ENCODE data around the gene GNMT. TPM values are rescaled to one million over a fixed set of nuclear protein-coding genes. Genes with fewer than 3 reads are reported as not detected.

The GNMT gene
- total and polyA plus RNA-seq, 10 of the 15 experiments (the other 5 are each of a cell fraction or from before 2014, with no cell fraction given) = 0.27 to 1.1 (median 0.39) TPM

GRCh38 chr6:42978839-42979522 lies 18.4 kb downstream of the GNMT start, which contains the start of gene PEX6 (continued):
- TF ChIP-seq, protein P1, sequence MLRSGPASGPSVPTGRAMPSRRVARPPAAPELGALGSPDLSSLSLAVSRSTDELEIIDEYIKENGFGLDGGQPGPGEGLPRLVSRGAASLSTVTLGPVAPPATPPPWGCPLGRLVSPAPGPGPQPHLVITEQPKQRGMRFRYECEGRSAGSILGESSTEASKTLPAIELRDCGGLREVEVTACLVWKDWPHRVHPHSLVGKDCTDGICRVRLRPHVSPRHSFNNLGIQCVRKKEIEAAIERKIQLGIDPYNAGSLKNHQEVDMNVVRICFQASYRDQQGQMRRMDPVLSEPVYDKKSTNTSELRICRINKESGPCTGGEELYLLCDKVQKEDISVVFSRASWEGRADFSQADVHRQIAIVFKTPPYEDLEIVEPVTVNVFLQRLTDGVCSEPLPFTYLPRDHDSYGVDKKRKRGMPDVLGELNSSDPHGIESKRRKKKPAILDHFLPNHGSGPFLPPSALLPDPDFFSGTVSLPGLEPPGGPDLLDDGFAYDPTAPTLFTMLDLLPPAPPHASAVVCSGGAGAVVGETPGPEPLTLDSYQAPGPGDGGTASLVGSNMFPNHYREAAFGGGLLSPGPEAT (IDR thresholded peaks at IDR 0.05; ENCODE audit: low read depth) = peak; percentile 56; the same call in 1 of the 2 replicates
- no peak for TF ChIP-seq JUNB (IDR thresholded peaks at IDR 0.05)
- TF ChIP-seq ATF2 (IDR thresholded peaks at IDR 0.05; ENCODE audit: low read length) = no peak; the same call in 1 of the 2 replicates
- TF ChIP-seq, protein P2, sequence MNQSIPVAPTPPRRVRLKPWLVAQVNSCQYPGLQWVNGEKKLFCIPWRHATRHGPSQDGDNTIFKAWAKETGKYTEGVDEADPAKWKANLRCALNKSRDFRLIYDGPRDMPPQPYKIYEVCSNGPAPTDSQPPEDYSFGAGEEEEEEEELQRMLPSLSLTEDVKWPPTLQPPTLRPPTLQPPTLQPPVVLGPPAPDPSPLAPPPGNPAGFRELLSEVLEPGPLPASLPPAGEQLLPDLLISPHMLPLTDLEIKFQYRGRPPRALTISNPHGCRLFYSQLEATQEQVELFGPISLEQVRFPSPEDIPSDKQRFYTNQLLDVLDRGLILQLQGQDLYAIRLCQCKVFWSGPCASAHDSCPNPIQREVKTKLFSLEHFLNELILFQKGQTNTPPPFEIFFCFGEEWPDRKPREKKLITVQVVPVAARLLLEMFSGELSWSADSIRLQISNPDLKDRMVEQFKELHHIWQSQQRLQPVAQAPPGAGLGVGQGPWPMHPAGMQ (IDR thresholded peaks at IDR 0.05; ENCODE audit: borderline replicate concordance) = no peak
- TF ChIP-seq, protein P3, sequence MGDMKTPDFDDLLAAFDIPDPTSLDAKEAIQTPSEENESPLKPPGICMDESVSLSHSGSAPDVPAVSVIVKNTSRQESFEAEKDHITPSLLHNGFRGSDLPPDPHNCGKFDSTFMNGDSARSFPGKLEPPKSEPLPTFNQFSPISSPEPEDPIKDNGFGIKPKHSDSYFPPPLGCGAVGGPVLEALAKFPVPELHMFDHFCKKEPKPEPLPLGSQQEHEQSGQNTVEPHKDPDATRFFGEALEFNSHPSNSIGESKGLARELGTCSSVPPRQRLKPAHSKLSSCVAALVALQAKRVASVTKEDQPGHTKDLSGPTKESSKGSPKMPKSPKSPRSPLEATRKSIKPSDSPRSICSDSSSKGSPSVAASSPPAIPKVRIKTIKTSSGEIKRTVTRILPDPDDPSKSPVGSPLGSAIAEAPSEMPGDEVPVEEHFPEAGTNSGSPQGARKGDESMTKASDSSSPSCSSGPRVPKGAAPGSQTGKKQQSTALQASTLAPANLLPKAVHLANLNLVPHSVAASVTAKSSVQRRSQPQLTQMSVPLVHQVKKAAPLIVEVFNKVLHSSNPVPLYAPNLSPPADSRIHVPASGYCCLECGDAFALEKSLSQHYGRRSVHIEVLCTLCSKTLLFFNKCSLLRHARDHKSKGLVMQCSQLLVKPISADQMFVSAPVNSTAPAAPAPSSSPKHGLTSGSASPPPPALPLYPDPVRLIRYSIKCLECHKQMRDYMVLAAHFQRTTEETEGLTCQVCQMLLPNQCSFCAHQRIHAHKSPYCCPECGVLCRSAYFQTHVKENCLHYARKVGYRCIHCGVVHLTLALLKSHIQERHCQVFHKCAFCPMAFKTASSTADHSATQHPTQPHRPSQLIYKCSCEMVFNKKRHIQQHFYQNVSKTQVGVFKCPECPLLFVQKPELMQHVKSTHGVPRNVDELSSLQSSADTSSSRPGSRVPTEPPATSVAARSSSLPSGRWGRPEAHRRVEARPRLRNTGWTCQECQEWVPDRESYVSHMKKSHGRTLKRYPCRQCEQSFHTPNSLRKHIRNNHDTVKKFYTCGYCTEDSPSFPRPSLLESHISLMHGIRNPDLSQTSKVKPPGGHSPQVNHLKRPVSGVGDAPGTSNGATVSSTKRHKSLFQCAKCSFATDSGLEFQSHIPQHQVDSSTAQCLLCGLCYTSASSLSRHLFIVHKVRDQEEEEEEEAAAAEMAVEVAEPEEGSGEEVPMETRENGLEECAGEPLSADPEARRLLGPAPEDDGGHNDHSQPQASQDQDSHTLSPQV (IDR thresholded peaks at IDR 0.05) = no peak
- no peak for TF ChIP-seq RCOR1 (conservative IDR thresholded peaks at IDR 0.05; ENCODE audit: low read depth, low read length)
- TF ChIP-seq EGR1 (IDR thresholded peaks at IDR 0.05; ENCODE audit: borderline replicate concordance in 1 of 2, low read depth in 2 of 2, low read length in 2 of 2) = peak in 1 of 2 experiments; percentile 54; a peak in 1 of 3 replicates
- TF ChIP-seq PAX5 (IDR thresholded peaks at IDR 0.05; ENCODE audit: borderline replicate concordance, low read depth, low read length) = peak; percentile 78
- TF ChIP-seq SIN3A (IDR thresholded peaks at IDR 0.05; ENCODE audit: low read depth, low read length) = peak; percentile 48; the same call in 1 of the 2 replicates
- TF ChIP-seq KDM1A (IDR thresholded peaks at IDR 0.05; ENCODE audit: borderline replicate concordance) = no peak
- TF ChIP-seq BCL3 (IDR thresholded peaks at IDR 0.05; ENCODE audit: borderline replicate concordance, insufficient read depth, low read depth, low read length, poor library complexity, severe bottlenecking) = peak; percentile 25
- peak; percentile 47; the same call in 1 of the 2 replicates for TF ChIP-seq IRF4 (IDR thresholded peaks at IDR 0.05; ENCODE audit: low read depth, low read length)
- 0 out of 2 replicates have a peak, but pooled peaks have one; percentile 45 for TF ChIP-seq DPF2 (IDR thresholded peaks at IDR 0.05)
- peak; percentile 45; the same call in 1 of the 2 replicates for TF ChIP-seq EED (IDR thresholded peaks at IDR 0.05; ENCODE audit: low read depth)
- TF ChIP-seq PAX8 (IDR thresholded peaks at IDR 0.05) = no peak
- 0 out of 2 replicates have a peak, but pooled peaks have one; percentile 24 for TF ChIP-seq CHD2 (IDR thresholded peaks at IDR 0.05; ENCODE audit: borderline replicate concordance, low read depth, low read length)
- no peak for TF ChIP-seq ZNF274 (IDR thresholded peaks at IDR 0.05; ENCODE audit: insufficient read depth, insufficient read length)
- TF ChIP-seq EP300 (IDR thresholded peaks at IDR 0.05; ENCODE audit: borderline replicate concordance in 1 of 2, control insufficient read depth in 1 of 2, low read depth in 2 of 2, low read length in 2 of 2) = no peak
- no peak for TF ChIP-seq RBBP5 (conservative IDR thresholded peaks at IDR 0.05)
- TF ChIP-seq MEF2B (IDR thresholded peaks at IDR 0.05; ENCODE audit: partially characterized antibody, poor library complexity, severe bottlenecking) = no peak
